HepG2 (cell line): ENCODE results near the gene ZNF396. TPM values are rescaled to one million over a fixed set of nuclear protein-coding genes. Genes with fewer than 3 reads are reported as not detected.

Source experiments
- FOXO1 ChIP-seq: sonication (generic); formaldehyde crosslinking; IDR thresholded peaks from 2 replicates; pipeline ENCODE4 v1.4.0; 2020; ENCODE audit warnings: missing genetic modification reagents
- HNF4G ChIP-seq, 2 experiments: sonication (generic) in 1 of 2; formaldehyde crosslinking in 1 of 2; IDR thresholded peaks; 2 replicates each; pipeline versions ENCODE4 v1.4.0 to v1.6.1; 2011 to 2020; ENCODE audit warnings: borderline replicate concordance in 2 of 2, low read depth in 2 of 2, mild to moderate bottlenecking in 2 of 2, low read length in 1 of 2, missing genetic modification reagents in 1 of 2, moderate library complexity in 1 of 2
- IRX3 ChIP-seq: sonication (generic); formaldehyde crosslinking; IDR thresholded peaks from 2 replicates; pipeline ENCODE4 v1.8.1; 2023; ENCODE audit warnings: mild to moderate bottlenecking, low read depth, missing genetic modification reagents, borderline replicate concordance
- KDM5A ChIP-seq: fragments of 200-600 bp; sonication (generic); IDR thresholded peaks from 2 replicates; pipeline ENCODE4 v1.7.0; 2018; ENCODE audit warnings: antibody characterized with exemption, mild to moderate bottlenecking, low read length, borderline replicate concordance
- MED1 ChIP-seq: sonication (generic); formaldehyde crosslinking; IDR thresholded peaks from 2 replicates; pipeline ENCODE4 v1.4.0; 2020; ENCODE audit warnings: missing genetic modification reagents
- MIER3 ChIP-seq: IDR thresholded peaks from 2 replicates; pipeline ENCODE4 v1.6.1; 2016; ENCODE audit warnings: missing compliant biosample characterization, borderline replicate concordance
- NONO ChIP-seq, 2 experiments: fragments of 450-650 bp in 1 of 2; sonication (generic) in 1 of 2; formaldehyde crosslinking in 1 of 2; IDR thresholded peaks in 1 of 2; conservative IDR thresholded peaks in 1 of 2; 2 replicates each; pipeline versions ENCODE4 v1.6.1 to v1.8.0; 2017 to 2022; ENCODE audit warnings: mild to moderate bottlenecking in 1 of 2, missing genetic modification reagents in 1 of 2, moderate library complexity in 1 of 2
- PITX1 ChIP-seq: sonication (generic); formaldehyde crosslinking; IDR thresholded peaks from 2 replicates; pipeline ENCODE4 v1.5.1; 2020; ENCODE audit warnings: mild to moderate bottlenecking, missing genetic modification reagents
- POLR2AphosphoS5 ChIP-seq: IDR thresholded peaks from 2 replicates; pipeline ENCODE4 v1.6.1; 2012; ENCODE audit warnings: low read depth, low read length
- RFX3 ChIP-seq: IDR thresholded peaks from 2 replicates; pipeline ENCODE4 v1.6.1; 2016; ENCODE audit warnings: missing biosample characterization, missing genetic modification reagents
- SYNCRIP ChIP-seq: fragments of 200-400 bp; formaldehyde crosslinking; IDR thresholded peaks from 2 replicates; pipeline ENCODE4 v1.6.1; 2018; ENCODE audit warnings: mild to moderate bottlenecking, low read depth, low read length; ENCODE audit not compliant: insufficient read depth
- TOPORS ChIP-seq: sonication (generic); formaldehyde crosslinking; IDR thresholded peaks from 2 replicates; pipeline ENCODE4 v1.8.0; 2023; ENCODE audit warnings: mild to moderate bottlenecking, missing genetic modification reagents
- ZBTB21 ChIP-seq: sonication (generic); formaldehyde crosslinking; IDR thresholded peaks from 2 replicates; pipeline ENCODE4 v1.4.0; 2020; ENCODE audit warnings: missing genetic modification reagents
- ZNF136 ChIP-seq: sonication (generic); formaldehyde crosslinking; IDR thresholded peaks from 2 replicates; pipeline ENCODE4 v1.8.1; 2022; ENCODE audit warnings: low read depth, mild to moderate bottlenecking, moderate library complexity, missing genetic modification reagents
- ZNF672 ChIP-seq: sonication (generic); formaldehyde crosslinking; IDR thresholded peaks from 2 replicates; pipeline ENCODE4 v1.8.1; 2022; ENCODE audit warnings: missing genetic modification reagents
- ZNF879 ChIP-seq: sonication (generic); formaldehyde crosslinking; IDR thresholded peaks from 2 replicates; pipeline ENCODE4 v1.8.1; 2023; ENCODE audit warnings: missing genetic modification reagents
- polyA plus RNA-seq, 8 experiments: library from polyadenylated mRNA; depleted of rRNA in 3 of 8; stranded (reverse) in 7 of 8; unstranded in 1 of 8; fragments of >200 nt; fragmentation: Illumina TruSeq in 4 of 8; extraction: Trizol in 4 of 8; gene quantifications; 2 replicates each; pipeline versions ENCODE4 v1.2.1 to v1.2.3, GENCODE V29; 2011 to 2016; ENCODE audit warnings: low read depth in 4 of 8, missing spikeins in 1 of 8, mixed read lengths in 1 of 8; ENCODE audit not compliant: insufficient read depth in 1 of 8
- total RNA-seq, 5 experiments: library from RNA; depleted of rRNA; stranded (reverse); fragments of >200 nt; fragmentation: Illumina TruSeq; extraction: Trizol; gene quantifications; 2 replicates each; pipeline ENCODE4 v1.2.3, GENCODE V29; 2016; ENCODE audit warnings: low read depth in 1 of 5
- TF ChIP-seq, protein P1 (sequence below): sonication (generic); formaldehyde crosslinking; IDR thresholded peaks from 2 replicates; pipeline ENCODE4 v1.4.0; 2020; ENCODE audit warnings: low read depth, mild to moderate bottlenecking, missing genetic modification reagents
- TF ChIP-seq, protein P2 (sequence below): sonication (generic); formaldehyde crosslinking; IDR thresholded peaks from 2 replicates; pipeline ENCODE4 v1.5.0; 2020; ENCODE audit warnings: missing genetic modification reagents
- TF ChIP-seq, protein P3 (sequence below): IDR thresholded peaks from 2 replicates; pipeline ENCODE4 v1.6.1; 2016; ENCODE audit warnings: low read depth
- TF ChIP-seq, protein P4 (sequence below): sonication (generic); formaldehyde crosslinking; IDR thresholded peaks from 2 replicates; pipeline ENCODE4 v1.4.0; 2020; ENCODE audit warnings: missing genetic modification reagents
- TF ChIP-seq, protein P5 (sequence below): sonication (generic); formaldehyde crosslinking; IDR thresholded peaks from 2 replicates; pipeline ENCODE4 v1.8.0; 2022; ENCODE audit warnings: mild to moderate bottlenecking, missing genetic modification reagents, borderline replicate concordance
- TF ChIP-seq, protein P6 (sequence below): sonication (generic); formaldehyde crosslinking; IDR thresholded peaks from 2 replicates; pipeline ENCODE4 v1.8.0; 2022; ENCODE audit warnings: missing genetic modification reagents, low read depth, mild to moderate bottlenecking, borderline replicate concordance

Gene ZNF396
- total and polyA plus RNA-seq, 2 of the 13 experiments (the other 11 are each of a cell fraction or from before 2014, with no cell fraction given): 0.25 to 0.75 TPM

DNA sequence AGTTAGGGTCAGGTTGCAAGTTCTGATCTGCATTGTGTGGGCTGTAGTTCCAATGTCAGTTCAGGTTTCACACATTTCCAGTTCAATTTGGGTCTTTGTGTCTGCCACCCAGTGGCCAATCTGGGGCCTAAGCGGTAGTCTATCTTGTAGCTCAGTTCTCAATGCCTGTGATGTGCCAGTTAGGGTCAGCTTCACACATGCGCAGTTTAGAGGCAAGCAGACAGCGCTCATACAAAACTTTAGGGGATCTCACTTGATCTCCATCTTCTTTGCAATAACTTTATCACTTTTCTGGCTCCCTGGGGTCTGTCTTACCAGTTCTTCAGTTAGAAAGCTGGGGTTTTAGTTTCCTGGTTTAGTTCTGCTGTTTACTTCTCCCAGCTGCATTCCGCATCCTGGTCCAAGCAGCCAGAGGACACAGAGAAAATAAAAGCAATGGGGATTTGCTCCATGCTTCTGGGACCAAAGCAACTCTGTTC lies 22.0 kb downstream of the ZNF396 start (continued):
- TF ChIP-seq HNF4G (IDR thresholded peaks at IDR 0.05; ENCODE audit: borderline replicate concordance, low read depth, low read length) (no peak), HNF4G (CRISPR knock-in tag; IDR thresholded peaks at IDR 0.05; ENCODE audit: borderline replicate concordance, low read depth) (no peak), PITX1 (CRISPR knock-in tag) (no peak), ZBTB21 (CRISPR knock-in tag) (no peak), ZNF672 (CRISPR knock-in tag) (no peak), MED1 (CRISPR knock-in tag) (peak; percentile 37; the same call in 1 of the 2 replicates), NONO (IDR thresholded peaks at IDR 0.05) (no peak), NONO (CRISPR knock-in tag; conservative IDR thresholded peaks at IDR 0.05) (no peak), IRX3 (CRISPR knock-in tag) (no peak), MIER3 (CRISPR knock-in tag) (peak; percentile 55; the same call in 1 of the 2 replicates), SYNCRIP (no peak), ZNF136 (CRISPR knock-in tag) (no peak), TOPORS (CRISPR knock-in tag) (no peak), POLR2AphosphoS5 (no peak), FOXO1 (CRISPR knock-in tag) (0 out of 2 replicates have a peak, but pooled peaks have one; percentile 35), ZNF879 (CRISPR knock-in tag) (no peak), KDM5A (no peak), RFX3 (CRISPR knock-in tag) (no peak)
- TF ChIP-seq, protein P1, sequence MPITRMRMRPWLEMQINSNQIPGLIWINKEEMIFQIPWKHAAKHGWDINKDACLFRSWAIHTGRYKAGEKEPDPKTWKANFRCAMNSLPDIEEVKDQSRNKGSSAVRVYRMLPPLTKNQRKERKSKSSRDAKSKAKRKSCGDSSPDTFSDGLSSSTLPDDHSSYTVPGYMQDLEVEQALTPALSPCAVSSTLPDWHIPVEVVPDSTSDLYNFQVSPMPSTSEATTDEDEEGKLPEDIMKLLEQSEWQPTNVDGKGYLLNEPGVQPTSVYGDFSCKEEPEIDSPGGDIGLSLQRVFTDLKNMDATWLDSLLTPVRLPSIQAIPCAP (CRISPR knock-in tag): no peak
- TF ChIP-seq, protein P2, sequence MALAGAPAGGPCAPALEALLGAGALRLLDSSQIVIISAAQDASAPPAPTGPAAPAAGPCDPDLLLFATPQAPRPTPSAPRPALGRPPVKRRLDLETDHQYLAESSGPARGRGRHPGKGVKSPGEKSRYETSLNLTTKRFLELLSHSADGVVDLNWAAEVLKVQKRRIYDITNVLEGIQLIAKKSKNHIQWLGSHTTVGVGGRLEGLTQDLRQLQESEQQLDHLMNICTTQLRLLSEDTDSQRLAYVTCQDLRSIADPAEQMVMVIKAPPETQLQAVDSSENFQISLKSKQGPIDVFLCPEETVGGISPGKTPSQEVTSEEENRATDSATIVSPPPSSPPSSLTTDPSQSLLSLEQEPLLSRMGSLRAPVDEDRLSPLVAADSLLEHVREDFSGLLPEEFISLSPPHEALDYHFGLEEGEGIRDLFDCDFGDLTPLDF: no peak
- TF ChIP-seq, protein P3, sequence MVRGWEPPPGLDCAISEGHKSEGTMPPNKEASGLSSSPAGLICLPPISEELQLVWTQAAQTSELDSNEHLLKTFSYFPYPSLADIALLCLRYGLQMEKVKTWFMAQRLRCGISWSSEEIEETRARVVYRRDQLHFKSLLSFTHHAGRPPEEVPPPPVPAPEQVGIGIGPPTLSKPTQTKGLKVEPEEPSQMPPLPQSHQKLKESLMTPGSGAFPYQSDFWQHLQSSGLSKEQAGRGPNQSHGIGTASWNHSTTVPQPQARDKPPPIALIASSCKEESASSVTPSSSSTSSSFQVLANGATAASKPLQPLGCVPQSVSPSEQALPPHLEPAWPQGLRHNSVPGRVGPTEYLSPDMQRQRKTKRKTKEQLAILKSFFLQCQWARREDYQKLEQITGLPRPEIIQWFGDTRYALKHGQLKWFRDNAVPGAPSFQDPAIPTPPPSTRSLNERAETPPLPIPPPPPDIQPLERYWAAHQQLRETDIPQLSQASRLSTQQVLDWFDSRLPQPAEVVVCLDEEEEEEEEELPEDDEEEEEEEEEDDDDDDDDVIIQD (CRISPR knock-in tag): no peak
- TF ChIP-seq, protein P4, sequence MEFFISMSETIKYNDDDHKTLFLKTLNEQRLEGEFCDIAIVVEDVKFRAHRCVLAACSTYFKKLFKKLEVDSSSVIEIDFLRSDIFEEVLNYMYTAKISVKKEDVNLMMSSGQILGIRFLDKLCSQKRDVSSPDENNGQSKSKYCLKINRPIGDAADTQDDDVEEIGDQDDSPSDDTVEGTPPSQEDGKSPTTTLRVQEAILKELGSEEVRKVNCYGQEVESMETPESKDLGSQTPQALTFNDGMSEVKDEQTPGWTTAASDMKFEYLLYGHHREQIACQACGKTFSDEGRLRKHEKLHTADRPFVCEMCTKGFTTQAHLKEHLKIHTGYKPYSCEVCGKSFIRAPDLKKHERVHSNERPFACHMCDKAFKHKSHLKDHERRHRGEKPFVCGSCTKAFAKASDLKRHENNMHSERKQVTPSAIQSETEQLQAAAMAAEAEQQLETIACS: no peak
- TF ChIP-seq, protein P5, sequence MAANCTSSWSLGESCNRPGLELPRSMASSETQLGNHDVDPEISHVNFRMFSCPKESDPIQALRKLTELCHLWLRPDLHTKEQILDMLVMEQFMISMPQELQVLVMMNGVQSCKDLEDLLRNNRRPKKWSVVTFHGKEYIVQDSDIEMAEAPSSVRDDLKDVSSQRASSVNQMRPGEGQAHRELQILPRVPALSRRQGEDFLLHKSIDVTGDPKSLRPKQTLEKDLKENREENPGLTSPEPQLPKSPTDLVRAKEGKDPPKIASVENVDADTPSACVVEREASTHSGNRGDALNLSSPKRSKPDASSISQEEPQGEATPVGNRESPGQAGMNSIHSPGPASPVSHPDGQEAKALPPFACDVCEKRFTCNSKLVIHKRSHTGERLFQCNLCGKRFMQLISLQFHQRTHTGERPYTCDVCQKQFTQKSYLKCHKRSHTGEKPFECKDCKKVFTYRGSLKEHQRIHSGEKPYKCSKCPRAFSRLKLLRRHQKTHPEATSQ (CRISPR knock-in tag): no peak
- TF ChIP-seq, protein P6, sequence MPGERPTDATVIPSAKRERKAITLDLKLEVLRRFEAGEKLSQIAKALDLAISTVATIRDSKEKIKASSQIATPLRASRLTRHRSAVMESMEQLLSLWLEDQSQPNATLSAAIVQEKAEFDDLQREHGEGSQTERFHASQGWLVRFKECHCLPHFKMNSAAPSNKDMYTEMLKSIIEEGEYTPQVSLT (CRISPR knock-in tag): no peak
